Stimulated activated CD4-positive, alpha-beta T cell treated with anti-CD3 and anti-CD28 coated beads, TNF-alpha, amount 100 ng/mL, for 1 hour (primary cell): ENCODE data around the gene NDUFS8.

Source experiments
- DNase-seq, 3 donors: peaks; one replicate each; pipeline ENCODE4 v3.0.0-alpha.2; 2020; ENCODE audit warnings: low read depth in 3 of 3, low spot score in 1 of 3

NDUFS8 gene

DNA sequence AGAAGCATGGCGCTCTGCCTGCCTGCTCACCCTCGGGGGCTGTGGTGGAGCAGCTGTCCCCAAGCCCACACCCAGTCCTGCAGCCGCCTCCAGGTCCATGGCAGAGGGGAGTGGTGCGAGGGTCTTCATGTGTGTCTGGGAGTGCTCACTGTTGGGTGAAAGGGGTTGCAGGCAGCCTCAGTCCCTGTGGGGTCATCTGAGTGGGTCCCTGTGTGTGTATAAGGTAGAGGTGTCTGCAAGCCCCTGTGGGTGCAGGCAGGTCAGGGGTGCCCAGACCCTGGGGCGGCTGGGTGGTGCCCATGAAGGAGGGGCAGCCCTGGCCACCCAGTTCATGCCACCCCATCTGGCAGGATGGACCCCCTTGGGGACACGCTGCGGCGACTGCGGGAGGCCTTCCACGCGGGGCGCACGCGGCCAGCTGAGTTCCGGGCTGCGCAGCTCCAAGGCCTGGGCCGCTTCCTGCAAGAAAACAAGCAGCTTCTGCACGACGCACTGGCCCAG is 15.5 kb upstream of the NDUFS8 start:
- DNase-seq: no peak

DNA sequence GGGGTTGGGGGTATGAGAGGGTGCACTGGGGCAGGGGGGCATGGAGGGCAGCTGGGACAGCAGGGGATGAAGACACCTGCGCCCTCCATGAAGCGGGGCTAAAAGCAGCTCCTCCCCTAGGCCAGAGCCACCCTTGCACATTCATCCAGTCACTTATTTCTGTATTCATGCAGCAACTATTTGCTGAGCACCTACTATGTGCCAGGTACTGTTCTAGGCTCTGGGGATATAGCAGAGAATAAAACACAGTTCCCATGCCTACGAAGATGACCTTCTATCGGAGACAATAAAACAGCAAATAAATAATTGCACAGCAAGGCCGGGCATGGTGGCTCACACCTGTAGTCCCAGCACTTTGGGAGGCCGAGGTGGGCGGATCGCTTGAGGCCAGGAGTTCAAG is 15.0 kb upstream of the NDUFS8 start:
- no peak for DNase-seq

DNA sequence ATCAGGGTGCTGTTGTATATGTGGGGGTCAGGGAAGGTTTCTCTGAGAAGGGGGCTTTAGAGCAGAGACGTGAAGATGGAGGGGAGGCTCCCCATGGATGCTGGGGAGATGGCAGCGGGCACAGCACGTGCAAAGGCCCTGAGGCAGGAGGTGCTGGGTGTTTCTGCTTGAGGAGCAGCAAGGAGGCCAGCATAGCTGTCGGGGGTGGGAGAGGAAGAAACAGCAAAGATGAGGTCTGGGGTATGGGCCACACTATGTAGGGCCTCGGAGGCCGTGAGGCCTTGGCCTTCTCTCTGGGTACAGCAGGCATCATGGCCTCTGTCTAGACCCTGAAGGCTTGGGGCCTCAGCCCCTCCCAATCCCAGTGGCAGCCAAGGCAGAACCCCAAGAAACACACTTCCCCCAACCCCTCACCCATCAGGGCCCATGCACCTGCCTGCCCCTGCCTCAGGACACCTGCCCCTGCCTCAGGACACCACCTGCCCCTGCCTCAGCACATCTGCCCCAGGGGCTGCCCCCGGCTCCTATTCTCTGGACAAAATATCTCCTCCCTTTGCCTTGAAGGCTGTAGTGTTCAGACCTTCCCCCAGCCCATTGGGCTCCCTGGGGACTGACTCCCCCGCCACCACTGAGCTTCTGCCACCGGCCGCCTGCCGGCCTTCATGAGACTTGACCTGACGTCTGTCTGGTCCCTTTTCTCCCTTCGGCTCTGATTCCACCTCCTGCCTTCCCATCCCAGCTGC is 14.1 kb upstream of the NDUFS8 start:
- DNase-seq: no peak

DNA sequence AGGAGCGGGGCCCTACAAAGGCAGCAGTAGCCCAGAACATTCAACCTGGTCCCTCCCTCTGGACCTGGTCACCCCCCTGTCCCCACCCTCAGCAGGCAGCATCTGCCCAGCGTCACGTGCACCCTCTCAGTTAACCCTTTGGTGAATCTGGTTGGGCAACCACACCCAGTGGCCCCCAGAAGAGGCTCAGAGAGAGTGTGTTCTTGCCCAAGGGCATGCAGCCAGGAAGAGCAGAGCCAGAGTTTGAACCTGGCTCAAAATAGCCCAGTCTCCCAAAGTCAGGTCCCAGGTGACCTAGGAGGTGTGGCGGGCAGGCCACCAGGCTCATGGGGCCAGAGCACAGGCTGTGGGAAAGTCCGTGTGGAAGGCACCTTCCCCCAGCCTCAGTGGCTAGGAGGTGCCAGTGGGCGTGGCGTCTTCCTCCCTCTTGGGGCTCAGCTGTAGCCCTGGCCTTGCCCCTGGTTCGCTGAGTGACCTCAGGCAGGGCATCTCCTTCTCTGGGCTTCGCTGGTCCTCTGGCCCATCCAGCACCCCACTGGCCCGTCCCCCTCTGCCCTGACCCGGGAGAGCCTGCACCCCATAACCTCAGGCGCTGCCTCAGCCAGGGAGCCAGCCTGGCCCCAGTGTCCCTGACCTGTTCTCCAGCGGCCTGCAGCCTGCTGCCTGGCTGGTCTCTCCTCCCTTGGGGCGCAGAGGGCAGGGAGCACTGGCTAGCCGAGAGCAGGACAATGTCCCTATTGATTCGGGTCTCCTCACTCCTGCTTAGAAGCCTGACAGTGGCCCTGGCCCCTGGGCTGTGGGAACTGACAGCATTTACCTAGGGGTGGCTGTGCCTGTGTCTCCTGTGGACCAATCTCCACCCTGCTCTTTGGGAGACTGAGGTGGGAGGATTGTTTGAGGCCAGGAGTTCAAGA is 13.3 kb upstream of the NDUFS8 start:
- no peak for DNase-seq

GRCh38 chr11:68017980-68018729 is 12.3 kb upstream of the NDUFS8 start:
- no peak for DNase-seq

DNA sequence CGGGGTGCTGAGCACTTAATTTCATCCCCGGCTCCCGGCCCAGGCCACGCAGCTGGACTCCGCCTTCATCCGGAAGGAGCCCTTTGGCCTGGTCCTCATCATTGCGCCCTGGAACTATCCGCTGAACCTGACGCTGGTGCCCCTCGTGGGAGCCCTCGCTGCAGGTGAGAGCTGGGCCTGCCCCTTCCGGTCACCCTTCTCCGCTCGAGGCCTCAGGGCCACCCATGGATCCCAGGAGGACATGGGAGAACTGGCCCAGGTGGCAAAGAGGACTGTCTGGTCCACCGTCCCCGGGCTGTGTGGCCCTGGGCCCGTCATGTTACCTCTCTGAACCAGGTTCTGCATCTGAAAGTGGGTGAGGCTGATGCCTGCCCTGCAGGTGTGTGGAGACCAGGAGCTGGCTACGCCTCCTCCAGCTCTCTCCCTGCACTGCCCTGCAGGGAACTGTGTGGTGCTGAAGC is 11.7 kb upstream of the NDUFS8 start:
- no peak for DNase-seq

DNA sequence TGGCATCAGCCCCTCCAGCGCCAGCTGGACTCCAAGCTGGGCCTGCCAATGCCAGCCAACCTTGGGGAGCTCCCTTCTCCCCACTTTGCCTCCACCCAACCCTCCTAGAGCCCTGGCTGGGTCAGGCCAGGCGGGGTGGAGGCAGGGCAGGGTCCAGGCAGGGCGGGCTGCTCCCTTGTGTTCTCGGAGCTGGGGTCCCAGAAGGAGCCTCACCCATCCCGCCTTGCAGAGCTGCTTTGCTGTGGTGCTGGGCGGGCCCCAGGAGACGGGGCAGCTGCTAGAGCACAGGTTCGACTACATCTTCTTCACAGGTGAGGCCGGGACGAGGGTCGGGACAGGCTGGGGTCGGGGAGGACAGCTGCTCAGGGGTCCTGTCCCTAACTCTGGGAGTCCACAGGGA is 11.0 kb upstream of the NDUFS8 start:
- DNase-seq: no peak

DNA sequence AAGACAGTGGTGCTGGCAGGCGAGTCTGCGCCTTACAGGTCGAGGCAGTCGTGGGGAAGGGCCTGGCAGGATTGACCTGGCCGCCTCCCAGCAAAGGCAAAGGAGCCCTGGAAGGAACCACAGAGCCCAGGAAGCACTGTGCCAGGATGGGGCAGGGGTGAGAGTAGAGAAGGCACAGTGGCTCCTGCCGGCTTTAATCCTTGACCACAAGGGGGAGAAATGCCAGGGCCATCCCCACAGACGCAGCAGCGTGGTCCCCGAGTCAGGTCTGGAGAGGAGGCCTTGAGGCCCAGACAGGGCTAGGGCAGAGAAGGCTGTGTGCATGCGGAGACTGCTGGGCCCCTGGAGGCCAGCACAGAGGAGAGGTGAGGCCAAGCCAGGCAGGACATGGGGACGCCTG is 9.9 kb upstream of the NDUFS8 start:
- DNase-seq: no peak

DNA sequence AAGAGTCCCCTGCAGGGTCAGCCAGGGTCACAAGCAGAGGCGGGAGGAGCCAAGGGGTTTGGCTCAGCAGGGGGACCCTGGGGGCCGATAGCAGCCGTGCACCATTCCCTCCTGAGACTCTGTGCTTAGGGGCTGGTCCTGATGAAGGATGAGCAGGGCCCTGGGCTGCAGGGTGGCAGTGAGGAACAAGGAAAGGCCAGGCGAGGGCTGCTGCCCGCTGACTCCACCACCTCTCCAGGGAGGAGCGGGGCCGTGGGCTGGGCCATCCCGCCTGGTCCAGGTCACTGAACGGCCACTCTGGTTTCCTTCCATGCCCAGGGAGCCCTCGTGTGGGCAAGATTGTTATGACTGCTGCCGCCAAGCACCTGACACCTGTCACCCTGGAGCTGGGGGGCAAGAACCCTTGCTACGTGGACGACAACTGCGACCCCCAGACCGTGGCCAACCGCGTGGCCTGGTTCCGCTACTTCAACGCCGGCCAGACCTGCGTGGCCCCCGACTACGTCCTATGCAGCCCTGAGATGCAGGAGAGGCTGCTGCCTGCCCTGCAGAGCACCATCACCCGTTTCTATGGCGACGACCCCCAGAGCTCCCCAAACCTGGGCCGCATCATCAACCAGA is 9.2 kb upstream of the NDUFS8 start:
- no peak for DNase-seq

DNA sequence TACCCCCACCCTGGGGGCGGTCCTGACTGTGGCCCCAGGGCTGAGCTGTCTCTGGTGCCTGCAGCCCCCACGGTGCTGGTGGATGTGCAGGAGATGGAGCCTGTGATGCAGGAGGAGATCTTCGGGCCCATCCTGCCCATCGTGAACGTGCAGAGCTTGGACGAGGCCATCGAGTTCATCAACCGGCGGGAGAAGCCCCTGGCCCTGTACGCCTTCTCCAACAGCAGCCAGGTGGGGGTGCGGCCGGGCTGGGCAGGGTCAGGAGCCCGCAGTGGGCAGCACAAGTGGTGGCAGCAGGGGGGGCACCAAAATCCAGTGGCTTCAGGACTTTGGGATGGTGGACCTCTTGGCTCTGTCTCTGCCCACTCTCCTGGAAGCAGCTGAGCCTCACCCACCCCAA is 8.0 kb upstream of the NDUFS8 start:
- no peak for DNase-seq

- no peak for DNase-seq
These were observed 6.0 kb upstream of the NDUFS8 start for GRCh38 chr11:68024508-68024907.

GRCh38 chr11:68025047-68025446 is 5.4 kb upstream of the NDUFS8 start:
- DNase-seq: no peak

DNA sequence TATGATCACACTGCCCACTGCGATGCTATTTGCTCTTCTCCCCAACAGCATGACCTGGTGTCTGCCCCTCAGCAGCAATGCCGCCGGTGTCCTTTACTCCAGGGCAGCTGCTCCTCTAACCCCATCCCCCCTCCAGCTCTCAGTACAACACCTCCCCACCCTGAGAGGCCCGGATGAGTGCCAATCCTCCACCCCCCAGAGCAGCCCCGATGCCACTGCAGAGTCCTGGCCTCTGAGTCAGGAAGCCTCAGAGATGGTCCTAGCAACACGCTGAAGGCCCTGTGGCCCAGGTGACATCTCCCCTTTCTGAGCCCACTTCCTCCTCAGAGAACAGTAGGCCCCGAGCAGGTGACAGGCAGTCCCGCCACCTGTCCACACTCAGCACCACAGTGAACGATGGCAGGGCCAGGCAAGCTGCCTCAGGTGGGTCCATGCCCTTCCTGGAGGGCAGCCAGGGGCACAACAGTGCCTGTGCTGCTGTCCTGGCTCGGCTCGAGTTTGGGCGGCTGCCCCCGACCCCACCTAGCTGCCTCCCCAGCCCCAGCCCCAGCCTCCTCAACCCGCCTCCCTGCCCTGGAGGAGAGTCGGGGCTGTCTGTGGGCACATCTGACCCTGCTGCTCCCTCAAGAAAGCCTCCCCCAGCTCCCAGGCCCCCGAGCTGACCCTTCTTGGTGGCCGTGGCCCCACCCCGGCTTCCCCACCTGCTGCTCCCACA is 3.9 kb upstream of the NDUFS8 start:
- DNase-seq: no peak

- DNase-seq: no peak
These were observed 2.8 kb upstream of the NDUFS8 start for GRCh38 chr11:68027667-68028066.

- no peak for DNase-seq
These were observed 1.5 kb upstream of the NDUFS8 start for GRCh38 chr11:68028802-68029545.

DNA sequence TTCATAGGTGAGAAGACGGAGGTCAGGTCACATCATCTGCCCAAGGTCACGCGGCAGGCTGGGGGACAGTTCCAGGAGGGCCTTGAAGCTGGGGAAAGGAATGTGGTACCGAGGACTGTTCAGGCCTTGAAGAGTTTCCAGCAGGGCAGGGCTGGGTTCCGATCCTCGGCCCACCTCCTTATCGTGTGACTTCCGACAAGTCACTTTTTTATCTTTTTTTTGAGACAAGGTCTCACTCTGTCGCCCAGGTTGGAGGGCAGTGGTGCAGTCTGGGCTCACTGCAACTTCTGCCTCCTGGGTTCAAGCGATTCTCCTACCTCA is 623 bp downstream of the NDUFS8 start:
- no peak for DNase-seq

- no peak for DNase-seq
These were observed 1.5 kb downstream of the NDUFS8 start for GRCh38 chr11:68032003-68032402.

DNA sequence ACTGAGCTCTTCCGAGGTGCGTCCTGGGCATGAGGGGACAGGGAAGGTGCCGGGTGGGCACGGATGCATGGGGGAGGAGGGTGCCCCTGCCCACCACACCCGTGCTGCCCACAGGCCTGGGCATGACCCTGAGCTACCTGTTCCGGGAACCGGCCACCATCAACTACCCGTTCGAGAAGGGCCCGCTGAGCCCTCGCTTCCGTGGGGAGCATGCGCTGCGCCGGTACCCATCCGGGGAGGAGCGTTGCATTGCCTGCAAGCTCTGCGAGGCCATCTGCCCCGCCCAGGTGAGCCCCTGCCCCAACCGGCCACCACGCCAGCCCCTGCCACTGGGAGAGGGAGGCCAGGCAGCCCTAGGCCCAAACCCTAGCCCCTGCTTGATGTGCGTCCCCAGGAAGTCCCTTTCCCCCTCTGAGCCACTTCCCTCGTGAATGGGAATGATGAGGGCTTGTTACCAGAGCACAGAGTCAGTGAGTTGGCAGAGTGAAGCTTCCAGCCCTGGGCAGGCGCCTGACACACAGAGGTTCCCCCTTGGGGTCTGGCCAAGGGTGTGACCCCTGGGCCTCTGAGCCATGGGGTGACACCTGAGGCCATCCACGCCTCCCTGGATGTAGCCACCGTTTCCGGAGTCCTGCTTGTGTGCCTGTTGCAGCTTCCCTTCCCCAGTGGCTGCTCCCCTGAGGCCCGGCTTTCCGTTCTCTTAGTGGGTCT is 2.7 kb downstream of the NDUFS8 start:
- DNase-seq: no peak

DNA sequence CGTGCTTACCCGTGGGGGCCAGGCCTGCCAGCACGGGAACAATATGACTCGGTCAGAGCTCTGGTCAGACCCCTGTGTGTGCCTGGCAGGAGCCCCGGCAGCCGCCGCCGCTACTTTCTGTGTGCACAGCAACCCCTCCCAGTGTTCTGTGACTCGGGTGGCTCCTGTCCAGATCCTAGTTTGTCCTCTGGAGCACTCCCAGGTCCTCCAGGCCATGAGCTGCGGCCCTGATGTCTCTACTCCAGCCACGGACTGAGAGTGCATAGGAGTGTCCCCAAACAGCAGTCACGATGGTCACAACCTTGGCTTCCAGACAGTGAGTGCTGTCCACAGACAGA is 3.2 kb downstream of the NDUFS8 start:
- no peak for DNase-seq
